ENCODE measurements around the gene PNLDC1.
"Not testable (repeated sequence)": the region's sequence is repeated elsewhere in the genome, so short reads cannot be mapped to it uniquely, and the experiment has no call there.

PNLDC1 gene

DNA sequence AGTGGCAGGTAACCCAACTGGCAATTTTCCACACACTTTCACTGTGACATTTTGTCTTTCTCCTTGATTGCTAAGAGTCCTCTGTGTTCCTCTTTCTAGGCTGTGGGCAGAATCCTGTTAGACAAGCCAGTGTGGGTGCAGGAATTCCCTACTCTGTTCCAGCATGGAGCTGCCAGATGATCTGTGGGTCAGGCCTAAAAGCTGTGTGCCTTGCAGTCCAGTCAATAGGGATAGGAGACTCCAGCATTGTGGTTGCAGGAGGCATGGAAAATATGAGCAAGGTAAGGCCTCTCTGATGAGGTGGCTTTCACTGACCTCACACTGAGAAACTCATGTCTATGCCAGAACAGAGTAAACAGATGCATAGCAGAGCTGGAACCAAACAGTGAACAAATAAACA, 33.2 kb upstream of the PNLDC1 start:
- peaks cover 100% of the 10 kb centered on the region for H3K36me3 Mint-ChIP-seq
- H3K4me3 Mint-ChIP-seq = no peak overlapping the region
- H3K4me1 Mint-ChIP-seq = peaks cover 15% of the 10 kb centered on the region
- ATAC-seq = no peak
- no peak for DNase-seq (ENCODE audit: low spot score in 2 of 2)
- peak overlapping the region; percentile 8 for H3K27ac Mint-ChIP-seq
- no peaks in the 10 kb centered on the region for H3K9me3 Mint-ChIP-seq

DNA sequence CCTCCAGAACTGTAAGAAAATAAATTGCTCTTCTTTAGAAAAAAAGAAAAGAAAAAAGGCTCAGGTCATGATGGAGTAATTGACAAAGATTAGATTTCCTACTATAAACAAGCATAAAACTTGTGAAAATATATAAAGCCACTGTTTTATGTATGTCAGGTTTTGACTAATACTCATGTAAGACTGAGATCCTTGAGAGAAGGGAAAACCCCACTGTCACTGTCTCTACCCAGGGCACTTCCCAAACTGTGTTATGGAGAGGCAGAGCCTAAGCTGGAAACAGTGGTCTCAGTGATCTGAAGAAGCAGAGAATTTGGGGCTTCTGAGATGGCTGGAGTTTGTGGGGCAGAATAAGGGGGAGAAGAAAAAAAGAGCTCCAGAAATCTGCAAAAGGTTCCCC, 30.6 kb upstream of the PNLDC1 start:
- peaks cover 9% of the 10 kb centered on the region for H3K4me1 Mint-ChIP-seq
- DNase-seq (ENCODE audit: low spot score in 2 of 2) (no peak), ATAC-seq (no peak)
- no peak overlapping the region for H3K4me3 Mint-ChIP-seq
- peak overlapping the region; percentile 6 for H3K27ac Mint-ChIP-seq
- H3K9me3 Mint-ChIP-seq = no peaks in the 10 kb centered on the region
- peaks cover 91% of the 10 kb centered on the region for H3K36me3 Mint-ChIP-seq

DNA sequence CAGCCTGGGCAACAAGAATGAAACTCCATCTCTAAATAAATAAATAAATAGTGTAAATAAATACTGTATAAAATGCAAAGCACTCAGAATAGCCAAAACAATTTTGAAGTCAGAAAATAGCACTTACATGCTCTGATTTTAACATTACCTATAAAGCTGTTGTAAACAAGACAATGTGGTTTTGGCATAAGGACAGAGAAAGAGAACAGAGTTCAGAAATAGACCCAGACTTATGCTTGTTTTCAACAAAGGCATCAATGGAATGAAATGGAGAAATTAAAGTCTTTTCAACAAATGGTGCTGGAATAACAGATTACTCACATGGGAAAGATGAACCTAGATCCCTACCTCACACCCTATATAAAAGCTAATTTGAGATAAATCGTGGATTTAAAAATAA, 27.9 kb upstream of the PNLDC1 start:
- ATAC-seq (no peak), DNase-seq (ENCODE audit: low spot score in 2 of 2) (no peak)
- Mint-ChIP-seq H3K9me3 (no peaks in the 10 kb centered on the region), H3K36me3 (peaks cover 90% of the 10 kb centered on the region), H3K4me1 (no peaks in the 10 kb centered on the region), H3K4me3 (no peak overlapping the region), H3K27ac (no peak overlapping the region)

DNA sequence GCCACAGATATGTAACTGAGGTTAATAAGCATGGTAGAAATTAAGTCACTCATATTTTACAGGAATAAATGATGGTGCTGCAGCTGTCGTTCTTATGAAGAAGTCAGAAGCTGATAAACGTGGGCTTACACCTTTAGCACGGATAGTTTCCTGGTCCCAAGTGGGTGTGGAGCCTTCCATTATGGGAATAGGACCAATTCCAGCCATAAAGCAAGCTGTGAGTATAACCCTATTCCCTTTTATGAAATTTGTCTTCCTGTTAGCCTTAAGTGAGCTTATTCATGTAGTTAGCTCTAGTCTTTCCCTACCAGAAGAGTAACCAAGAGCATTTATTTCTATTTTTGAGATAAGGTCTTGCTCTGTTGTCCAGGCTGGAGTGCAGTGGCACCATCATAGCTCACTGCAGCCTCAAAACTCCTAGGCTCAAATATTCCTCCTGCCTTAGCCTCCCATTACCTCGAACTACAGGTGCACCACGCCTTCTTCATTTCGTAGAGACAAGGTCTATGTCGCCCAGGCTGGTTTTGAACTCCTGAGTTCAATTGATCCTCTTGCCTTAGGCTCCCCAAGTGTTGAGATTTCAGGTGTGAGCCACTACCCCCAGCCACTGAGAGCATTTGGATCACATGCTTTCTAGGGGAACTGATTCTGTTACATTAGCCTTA, 22.7 kb upstream of the PNLDC1 start:
- H3K9me3 Mint-ChIP-seq = no peaks in the 10 kb centered on the region
- ATAC-seq = no peak
- peaks cover 8% of the 10 kb centered on the region for H3K4me1 Mint-ChIP-seq
- H3K4me3 Mint-ChIP-seq = no peak overlapping the region
- H3K27ac Mint-ChIP-seq = no peak overlapping the region
- H3K36me3 Mint-ChIP-seq = peaks cover 90% of the 10 kb centered on the region
- no peak for DNase-seq (ENCODE audit: low spot score in 2 of 2)

DNA sequence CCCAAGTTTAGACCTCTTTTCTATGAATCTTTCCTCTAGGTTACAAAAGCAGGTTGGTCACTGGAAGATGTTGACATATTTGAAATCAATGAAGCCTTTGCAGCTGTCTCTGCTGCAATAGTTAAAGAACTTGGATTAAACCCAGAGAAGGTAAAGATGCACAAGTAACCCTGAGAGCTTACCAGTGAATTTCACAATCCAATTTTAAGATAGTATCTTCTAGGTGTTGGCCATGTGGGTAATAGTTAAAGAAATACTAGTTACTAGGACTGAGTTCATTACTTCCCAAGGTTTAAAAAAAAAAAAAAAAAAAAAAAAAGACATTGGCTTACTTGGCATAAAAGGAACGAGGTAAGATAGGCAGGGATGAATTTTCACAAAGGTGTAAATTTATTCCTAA, 21.9 kb upstream of the PNLDC1 start:
- ATAC-seq (no peak), DNase-seq (ENCODE audit: low spot score in 2 of 2) (no peak)
- Mint-ChIP-seq H3K4me3 (no peak overlapping the region), H3K36me3 (peaks cover 90% of the 10 kb centered on the region), H3K4me1 (peaks cover 16% of the 10 kb centered on the region), H3K9me3 (no peaks in the 10 kb centered on the region), H3K27ac (no peak overlapping the region)

DNA sequence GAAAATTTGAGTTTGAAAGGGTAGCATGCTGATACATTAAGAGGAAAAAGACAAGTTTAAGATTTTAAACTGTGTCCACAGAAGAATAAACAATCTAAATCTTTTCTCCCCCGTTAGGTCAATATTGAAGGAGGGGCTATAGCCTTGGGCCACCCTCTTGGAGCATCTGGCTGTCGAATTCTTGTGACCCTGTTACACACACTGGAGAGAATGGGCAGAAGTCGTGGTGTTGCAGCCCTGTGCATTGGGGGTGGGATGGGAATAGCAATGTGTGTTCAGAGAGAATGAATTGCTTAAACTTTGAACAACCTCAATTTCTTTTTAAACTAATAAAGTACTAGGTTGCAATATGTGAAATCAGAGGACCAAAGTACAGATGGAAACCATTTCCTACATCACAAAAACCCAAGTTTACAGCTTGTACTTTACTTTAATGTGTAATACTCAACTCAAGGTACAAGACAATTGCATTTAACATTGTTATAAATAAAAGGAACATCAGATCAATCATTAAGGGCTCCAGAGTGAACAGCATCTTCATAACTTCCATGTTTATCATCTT, 21.5 kb upstream of the PNLDC1 start:
- no peak overlapping the region for H3K4me3 Mint-ChIP-seq
- no peaks in the 10 kb centered on the region for H3K9me3 Mint-ChIP-seq
- ATAC-seq (no peak), DNase-seq (ENCODE audit: low spot score in 2 of 2) (no peak)
- no peak overlapping the region for H3K27ac Mint-ChIP-seq
- H3K36me3 Mint-ChIP-seq = peaks cover 94% of the 10 kb centered on the region
- H3K4me1 Mint-ChIP-seq = peaks cover 17% of the 10 kb centered on the region

- Mint-ChIP-seq H3K27ac (peak overlapping the region; percentile 95), H3K4me1 (peaks cover 55% of the 10 kb centered on the region), H3K9me3 (no peaks in the 10 kb centered on the region), H3K36me3 (peaks cover 98% of the 10 kb centered on the region), H3K4me3 (peak overlapping the region; percentile 95)
- ATAC-seq (no peak), DNase-seq (ENCODE audit: low spot score in 2 of 2) (peak in 1 of 2 donors; percentile 64)
Measured at GRCh38 chr6:159788276-159788675, 11.8 kb upstream of the PNLDC1 start.

DNA sequence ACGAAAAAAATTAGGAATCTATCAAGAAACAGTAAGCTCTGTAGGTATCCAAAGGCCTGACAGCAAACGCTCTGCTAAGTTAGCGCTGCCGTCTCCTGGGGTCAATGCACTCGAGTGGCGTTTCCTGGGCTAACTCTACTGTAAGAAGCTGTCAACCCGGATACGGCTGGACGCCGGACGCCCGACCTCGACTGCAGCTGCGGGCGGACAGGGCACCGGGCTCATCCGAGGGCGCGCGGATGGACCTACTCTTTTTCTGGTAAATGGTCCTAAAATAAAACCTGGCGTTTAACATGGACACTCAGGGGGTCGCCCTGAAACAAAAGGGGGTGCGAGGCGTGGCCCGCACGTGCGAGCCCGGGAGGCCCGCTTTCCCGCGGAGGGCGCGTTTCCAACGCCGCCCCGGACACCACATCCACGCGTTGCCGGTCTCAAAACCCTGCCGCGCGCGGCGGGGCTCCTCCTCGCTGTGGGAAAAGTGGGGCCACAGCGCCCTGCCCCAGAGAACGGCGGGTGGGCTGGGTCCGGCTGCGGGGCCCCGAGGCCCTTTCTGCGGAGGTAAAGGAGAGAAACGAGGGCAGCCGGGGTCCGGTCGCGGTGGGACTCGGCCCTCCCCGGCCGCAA, 11.2 kb upstream of the PNLDC1 start:
- peak; percentile 10 to 60 for DNase-seq (ENCODE audit: low spot score in 2 of 2)
- Mint-ChIP-seq H3K4me1 (peaks cover 55% of the 10 kb centered on the region), H3K9me3 (no peaks in the 10 kb centered on the region), H3K27ac (peak overlapping the region; percentile 95), H3K4me3 (peak overlapping the region; percentile 95), H3K36me3 (peaks cover 98% of the 10 kb centered on the region)
- ATAC-seq = no peak

DNA sequence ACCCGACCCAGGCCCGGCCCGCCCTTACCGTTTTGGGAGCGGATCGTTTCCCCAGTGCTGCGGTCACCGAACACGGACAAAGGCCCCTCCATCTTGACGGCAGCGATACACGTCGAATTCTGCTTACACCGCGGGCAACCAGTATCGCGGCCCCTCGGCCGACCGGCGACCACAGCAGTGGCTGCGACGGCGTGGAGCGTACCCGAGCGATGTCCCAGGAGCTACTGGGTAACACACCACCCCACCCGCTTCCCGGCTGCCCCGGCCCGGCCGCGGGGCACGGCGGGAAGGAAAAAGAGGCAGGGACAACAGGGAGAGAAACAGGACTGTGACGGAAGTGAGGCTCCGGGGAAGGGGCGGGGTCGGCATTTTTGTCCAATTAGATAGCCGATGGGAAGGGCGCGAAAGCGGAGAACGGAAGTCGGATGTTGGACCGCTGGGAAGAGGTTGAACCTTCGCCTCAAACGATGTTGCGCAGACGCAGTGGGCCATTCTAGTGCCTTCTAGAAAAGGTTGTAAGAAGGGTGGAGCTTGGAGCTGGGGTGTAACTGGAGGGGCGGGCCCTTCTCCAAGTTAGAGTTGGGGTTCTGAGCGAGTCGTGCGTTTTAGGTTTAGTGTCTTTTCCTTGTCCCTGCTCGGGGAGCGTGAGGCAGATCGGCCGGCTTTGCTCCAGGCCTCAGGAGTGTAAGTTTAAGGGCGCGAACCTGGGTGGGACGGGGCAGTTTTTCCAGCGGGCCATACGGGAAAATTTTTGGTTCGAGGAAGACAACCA, 10.5 kb upstream of the PNLDC1 start, which contains the start of gene TCP1:
TSS of gene TCP1 (minus strand) at position 226 of the 772 bp plus-strand sequence. CDS start at position 92, 134 bp downstream.
- peaks cover 98% of the 10 kb centered on the region for H3K36me3 Mint-ChIP-seq
- peak within 1 kb of the TSS; percentile 95 for H3K27ac Mint-ChIP-seq
- peak within 1 kb of the TSS; percentile 95 for H3K4me3 Mint-ChIP-seq
- peaks cover 54% of the 10 kb centered on the region for H3K4me1 Mint-ChIP-seq
- ATAC-seq = peak; percentile 89
- DNase-seq (ENCODE audit: low spot score in 2 of 2) = peak; percentile 86 to 99
- no peaks in the 10 kb centered on the region for H3K9me3 Mint-ChIP-seq

DNA sequence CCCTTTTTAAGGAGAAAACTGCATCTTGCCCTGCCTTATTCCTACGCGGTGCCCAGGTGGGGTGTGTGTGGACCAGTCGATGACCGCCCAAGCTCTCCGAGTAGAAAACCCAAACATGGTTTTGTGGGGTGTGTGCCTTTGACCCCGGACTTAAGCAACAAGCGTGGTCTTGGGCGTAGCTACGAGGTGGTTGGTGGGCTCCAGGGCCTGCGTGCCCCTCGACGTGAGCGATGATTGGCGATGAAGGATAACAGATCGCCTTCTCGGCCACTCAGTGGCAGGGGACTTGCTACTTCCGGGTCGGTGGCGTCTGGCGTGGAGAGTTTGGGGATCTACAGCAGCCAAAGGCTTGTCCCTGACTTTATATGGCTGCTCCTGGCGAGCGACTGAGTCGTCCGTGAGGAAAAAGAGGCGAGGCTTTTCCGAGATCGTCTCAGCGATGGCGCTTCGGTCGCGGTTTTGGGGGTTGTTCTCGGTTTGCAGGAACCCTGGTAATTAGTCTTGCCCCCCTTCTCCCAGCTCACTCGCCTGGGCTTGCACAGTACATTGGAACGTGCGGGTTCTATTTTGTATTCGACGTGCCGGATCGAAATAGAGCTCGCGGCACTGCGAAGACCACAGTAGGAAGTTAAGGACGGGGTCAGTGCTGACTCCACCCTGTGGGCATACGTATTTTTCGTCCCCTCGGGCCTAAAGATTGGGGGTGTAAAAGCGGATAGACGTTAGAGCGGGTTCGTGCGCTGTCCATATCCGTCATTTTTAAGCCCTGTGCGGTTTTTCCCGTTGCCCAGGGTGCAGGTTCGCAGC, 9.7 kb upstream of the PNLDC1 start, which contains the start of gene MRPL18:
TSS of gene MRPL18 (plus strand) at position 319 of the 807 bp plus-strand sequence. CDS start at position 440, 121 bp downstream.
- Mint-ChIP-seq H3K36me3 (peaks cover 97% of the 10 kb centered on the region), H3K4me1 (peaks cover 48% of the 10 kb centered on the region), H3K27ac (peak within 1 kb of the TSS; percentile 95), H3K9me3 (no peaks in the 10 kb centered on the region), H3K4me3 (peak within 1 kb of the TSS; percentile 95)
- DNase-seq (ENCODE audit: low spot score in 2 of 2) = peak; percentile 58 to 87
- ATAC-seq = peak; percentile 92

DNA sequence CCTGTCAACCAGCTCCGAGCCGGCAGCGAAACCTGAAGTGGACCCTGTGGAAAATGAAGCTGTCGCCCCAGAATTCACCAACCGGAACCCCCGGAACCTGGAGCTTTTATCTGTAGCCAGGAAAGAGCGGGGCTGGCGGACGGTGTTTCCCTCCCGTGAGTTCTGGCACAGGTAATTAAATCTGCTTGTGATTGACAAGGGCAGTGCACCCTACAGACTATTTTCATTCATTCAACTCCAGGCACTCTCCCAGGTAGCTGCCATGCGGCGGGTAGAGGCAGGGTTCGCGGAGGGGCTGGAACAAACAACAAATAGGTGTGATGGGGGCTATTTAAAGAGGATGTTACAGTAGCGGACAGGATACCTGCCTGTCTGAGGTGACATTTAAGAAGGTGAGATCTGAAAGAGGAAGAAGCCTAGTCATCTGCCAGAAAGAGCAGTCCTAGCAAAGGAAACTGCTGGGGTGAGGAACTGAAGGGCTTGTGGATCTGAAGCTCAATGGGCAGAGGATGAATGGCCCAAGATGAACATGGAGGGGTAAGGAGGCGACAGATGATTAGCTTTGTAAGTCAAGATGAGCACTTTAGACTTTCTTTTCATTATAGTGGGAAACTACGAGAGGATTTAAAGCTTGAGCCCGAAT, 9.0 kb upstream of the PNLDC1 start:
- Mint-ChIP-seq H3K36me3 (peaks cover 97% of the 10 kb centered on the region), H3K9me3 (no peaks in the 10 kb centered on the region), H3K4me1 (peaks cover 52% of the 10 kb centered on the region), H3K4me3 (peak overlapping the region; percentile 95), H3K27ac (peak overlapping the region; percentile 95)
- ATAC-seq (no peak), DNase-seq (ENCODE audit: low spot score in 2 of 2) (peak in 1 of 2 donors; percentile 63)

GRCh38 chr6:159794976-159795375, 5.1 kb upstream of the PNLDC1 start:
- peaks cover 98% of the 10 kb centered on the region for H3K36me3 Mint-ChIP-seq

GRCh38 chr6:159797554-159797953, 2.5 kb upstream of the PNLDC1 start:
- ATAC-seq (peak; percentile 47), DNase-seq (ENCODE audit: low spot score in 2 of 2) (no peak)
- H3K4me3 Mint-ChIP-seq = no peak overlapping the region
- peak overlapping the region; percentile 37 for H3K27ac Mint-ChIP-seq
- peaks cover 13% of the 10 kb centered on the region for H3K4me1 Mint-ChIP-seq
- peaks cover 72% of the 10 kb centered on the region for H3K36me3 Mint-ChIP-seq
- H3K9me3 Mint-ChIP-seq = no peaks in the 10 kb centered on the region

More at GRCh38 chr6:159794976-159795375, 5.1 kb upstream of the PNLDC1 start:
- not testable (repeated sequence) for H3K9me3 Mint-ChIP-seq; H3K4me3 Mint-ChIP-seq; DNase-seq (ENCODE audit: low spot score in 2 of 2); ATAC-seq; H3K27ac Mint-ChIP-seq
- H3K4me1 Mint-ChIP-seq = peaks cover 34% of the 10 kb centered on the region

DNA sequence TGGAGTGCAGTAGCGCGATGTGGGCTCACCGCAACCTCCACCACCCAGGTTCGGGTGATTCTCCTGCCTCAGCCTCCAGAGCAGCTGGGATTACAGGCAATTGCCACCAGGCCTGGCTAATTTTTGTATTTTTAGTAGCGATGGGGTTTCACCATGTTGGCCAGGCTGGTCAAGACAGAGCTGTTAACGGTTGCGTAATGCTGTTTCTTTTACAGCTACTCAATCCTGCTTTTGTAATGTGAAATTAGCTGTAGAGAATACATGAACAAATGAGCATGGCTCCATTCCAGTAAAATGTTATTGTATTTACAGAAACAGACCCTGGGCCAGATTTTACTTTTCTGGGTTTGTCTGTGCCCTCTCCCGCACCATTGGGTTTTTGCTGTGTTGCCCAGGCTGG, 1.9 kb downstream of the PNLDC1 start:
- H3K27ac Mint-ChIP-seq = no peak overlapping the region
- no peak for ATAC-seq
- peaks cover 29% of the 10 kb centered on the region for H3K36me3 Mint-ChIP-seq
- DNase-seq (ENCODE audit: low spot score in 2 of 2) = no peak
- H3K9me3 Mint-ChIP-seq = no peaks in the 10 kb centered on the region
- H3K4me1 Mint-ChIP-seq = no peaks in the 10 kb centered on the region
- H3K4me3 Mint-ChIP-seq = no peak overlapping the region
